ENCODE data around the gene CEP72.

GRCh38 chr5:570886-571285 lies 41.3 kb upstream of the CEP72 start:
- TF ChIP-seq CHD2 (IDR thresholded peaks at IDR 0.05; ENCODE audit: borderline replicate concordance, low read depth, low read length): no peak
- no peak for TF ChIP-seq EP300 (IDR thresholded peaks at IDR 0.05; ENCODE audit: borderline replicate concordance in 1 of 2, control insufficient read depth in 1 of 2, low read depth in 2 of 2, low read length in 2 of 2)

All from GM12878 (cell line).